ENCODE results near the gene SDC3.
A peak's percentile ranks its signal among the peaks of the same experiment; 100 is the strongest.

The SDC3 gene

GRCh38 chr1:30928789-30929134, 20.2 kb upstream of the SDC3 start:
- DNase-seq (ENCODE audit: low read depth) = no peak

GRCh38 chr1:30928171-30928570, 19.6 kb upstream of the SDC3 start:
- DNase-seq (ENCODE audit: low read depth) = no peak

- no peak for DNase-seq (ENCODE audit: low read depth)
Measured at GRCh38 chr1:30927448-30927847, 18.9 kb upstream of the SDC3 start.

- DNase-seq (ENCODE audit: low read depth) = no peak
Measured at GRCh38 chr1:30923597-30923996, 15.0 kb upstream of the SDC3 start.

- DNase-seq (ENCODE audit: low read depth) = peak; percentile 69
Measured at GRCh38 chr1:30920827-30921226, 12.3 kb upstream of the SDC3 start.

- peak; percentile 25 for DNase-seq (ENCODE audit: low read depth)
Measured at GRCh38 chr1:30919025-30919881, 10.7 kb upstream of the SDC3 start.

GRCh38 chr1:30916296-30916695, 7.7 kb upstream of the SDC3 start:
- no peak for DNase-seq (ENCODE audit: low read depth)

GRCh38 chr1:30915491-30916230, 7.1 kb upstream of the SDC3 start:
- DNase-seq (ENCODE audit: low read depth) = no peak

GRCh38 chr1:30914931-30915330, 6.4 kb upstream of the SDC3 start:
- no peak for DNase-seq (ENCODE audit: low read depth)

GRCh38 chr1:30914587-30914922, 6.0 kb upstream of the SDC3 start:
- DNase-seq (ENCODE audit: low read depth) = no peak

- DNase-seq (ENCODE audit: low read depth) = peak; percentile 28
Measured at GRCh38 chr1:30912913-30913652, 4.5 kb upstream of the SDC3 start.

GRCh38 chr1:30912224-30912623, 3.7 kb upstream of the SDC3 start:
- no peak for DNase-seq (ENCODE audit: low read depth)

- DNase-seq (ENCODE audit: low read depth) = peak; percentile 79
Measured at GRCh38 chr1:30911059-30911954, 2.7 kb upstream of the SDC3 start.

GRCh38 chr1:30909365-30910068, 959 bp upstream of the SDC3 start:
- DNase-seq (ENCODE audit: low read depth) = no peak

GRCh38 chr1:30908316-30908695, 252 bp downstream of the SDC3 start:
- no peak for DNase-seq (ENCODE audit: low read depth)

- DNase-seq (ENCODE audit: low read depth) = no peak
Measured at GRCh38 chr1:30907481-30908315, 860 bp downstream of the SDC3 start.

GRCh38 chr1:30906631-30907441, 1.7 kb downstream of the SDC3 start:
- DNase-seq (ENCODE audit: low read depth) = no peak

- DNase-seq (ENCODE audit: low read depth) = no peak
Measured at GRCh38 chr1:30905916-30906620, 2.5 kb downstream of the SDC3 start.

GRCh38 chr1:30905403-30905802, 3.2 kb downstream of the SDC3 start:
- no peak for DNase-seq (ENCODE audit: low read depth)

All from fibroblast of gingiva (primary cell).